ENCODE data around the gene INPP5A.

INPP5A gene

DNA sequence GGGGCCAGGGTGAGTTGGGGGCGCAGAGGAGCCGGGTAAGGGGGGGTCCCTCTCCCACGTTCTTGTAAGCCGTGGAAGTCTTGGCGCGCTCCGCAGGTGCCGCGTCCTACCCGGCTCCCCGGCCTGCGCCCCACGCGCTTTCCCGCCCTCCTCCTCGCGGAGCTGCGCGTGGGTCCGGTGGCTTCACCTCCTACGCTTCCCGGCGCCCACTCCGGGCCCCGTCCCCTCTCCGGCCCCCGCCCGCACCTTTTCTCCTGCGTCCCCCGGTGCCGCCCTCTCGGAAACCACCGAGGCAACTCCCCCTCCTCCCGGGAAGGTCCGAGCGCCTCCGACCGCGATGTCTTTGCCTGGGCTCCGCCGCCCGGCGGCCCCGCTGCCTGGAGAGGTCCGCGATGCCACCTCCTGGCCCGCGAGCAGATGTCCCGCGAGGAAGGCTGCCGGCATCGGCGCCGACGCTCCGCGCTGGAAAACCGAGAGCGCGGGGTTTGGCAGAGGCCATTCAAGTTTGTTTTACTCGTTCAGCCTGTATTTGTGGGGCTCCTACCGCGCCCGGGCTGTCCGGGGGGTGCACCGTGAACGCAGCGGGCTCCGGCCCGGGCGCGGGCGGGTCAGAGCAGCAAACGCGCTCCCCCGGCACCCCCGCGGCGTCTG lies 250.7 kb downstream of the INPP5A start:
- no CpG with 5 or more reads among the region's 79 CpGs for WGBS (ENCODE audit: extremely low coverage, insufficient coverage, low lambda C conversion rate)
- H3K27me3 ChIP-seq (ENCODE audit: insufficient read depth, low read length, poor library complexity): peaks cover 58% of the 10 kb centered on the region
- DNase-seq: peak; percentile 41

GRCh38 chr10:132788831-132789219 lies 251.2 kb downstream of the INPP5A start:
- no peaks in the 10 kb centered on the region for H3K79me2 ChIP-seq (ENCODE audit: control insufficient read depth, insufficient read depth, low read length)
- no peak overlapping the region for H2AK5ac ChIP-seq (ENCODE audit: low read length)
- H3K56ac ChIP-seq (ENCODE audit: low read length): no peak overlapping the region
- no peak overlapping the region for H3K9ac ChIP-seq (ENCODE audit: low read length)
- H3K27me3 ChIP-seq (ENCODE audit: insufficient read depth, low read length, poor library complexity): peaks cover 53% of the 10 kb centered on the region
- no peak overlapping the region for H2BK15ac ChIP-seq (replicated peaks; ENCODE audit: low read depth)
- no peak overlapping the region for H2BK5ac ChIP-seq (ENCODE audit: low read length)
- H3K36me3 ChIP-seq (ENCODE audit: control insufficient read depth, insufficient read depth, low read length): no peaks in the 10 kb centered on the region
- no peak overlapping the region for H2BK120ac ChIP-seq (ENCODE audit: low read depth, low read length)
- no peaks in the 10 kb centered on the region for H3K79me1 ChIP-seq (ENCODE audit: low read length)
- WGBS (ENCODE audit: extremely low coverage, insufficient coverage, low lambda C conversion rate): no CpG with 5 or more reads among the region's 30 CpGs
- H3K4me3 ChIP-seq (ENCODE audit: low read length): no peak overlapping the region
- DNase-seq: peak; percentile 36
- no peak overlapping the region for H3K4me2 ChIP-seq (ENCODE audit: low read length)
- H3K27ac ChIP-seq (ENCODE audit: low read depth, low read length): no peak overlapping the region
- no peak overlapping the region for H3K18ac ChIP-seq (ENCODE audit: low read length)
- no peak overlapping the region for H3K4ac ChIP-seq (ENCODE audit: low read depth, low read length)
- H4K8ac ChIP-seq (ENCODE audit: low read depth, low read length): no peak overlapping the region
- H4K5ac ChIP-seq (ENCODE audit: low read length): no peak overlapping the region
- no peaks in the 10 kb centered on the region for H3K4me1 ChIP-seq (ENCODE audit: control insufficient read depth, low read depth, low read length)
- no peak overlapping the region for H3K23ac ChIP-seq (ENCODE audit: low read length)

More for the DNA sequence above, 250.7 kb downstream of the INPP5A start:
- no peaks in the 10 kb centered on the region for H3K4me1 ChIP-seq (ENCODE audit: control insufficient read depth, low read depth, low read length)
- no peak overlapping the region for H2BK5ac ChIP-seq (ENCODE audit: low read length)
- H2BK120ac ChIP-seq (ENCODE audit: low read depth, low read length): no peak overlapping the region
- H3K4ac ChIP-seq (ENCODE audit: low read depth, low read length): no peak overlapping the region
- H2BK15ac ChIP-seq (replicated peaks; ENCODE audit: low read depth): no peak overlapping the region
- no peaks in the 10 kb centered on the region for H3K79me2 ChIP-seq (ENCODE audit: control insufficient read depth, insufficient read depth, low read length)
- H3K4me2 ChIP-seq (ENCODE audit: low read length): no peak overlapping the region
- H3K36me3 ChIP-seq (ENCODE audit: control insufficient read depth, insufficient read depth, low read length): no peaks in the 10 kb centered on the region
- H3K4me3 ChIP-seq (ENCODE audit: low read length): no peak overlapping the region
- no peaks in the 10 kb centered on the region for H3K79me1 ChIP-seq (ENCODE audit: low read length)
- H2AK5ac ChIP-seq (ENCODE audit: low read length): no peak overlapping the region
- no peak overlapping the region for H4K8ac ChIP-seq (ENCODE audit: low read depth, low read length)
- no peak overlapping the region for H3K56ac ChIP-seq (ENCODE audit: low read length)
- no peak overlapping the region for H3K23ac ChIP-seq (ENCODE audit: low read length)
- no peak overlapping the region for H4K5ac ChIP-seq (ENCODE audit: low read length)
- H3K27ac ChIP-seq (ENCODE audit: low read depth, low read length): no peak overlapping the region
- H3K9ac ChIP-seq (ENCODE audit: low read length): no peak overlapping the region
- no peak overlapping the region for H3K18ac ChIP-seq (ENCODE audit: low read length)

DNA sequence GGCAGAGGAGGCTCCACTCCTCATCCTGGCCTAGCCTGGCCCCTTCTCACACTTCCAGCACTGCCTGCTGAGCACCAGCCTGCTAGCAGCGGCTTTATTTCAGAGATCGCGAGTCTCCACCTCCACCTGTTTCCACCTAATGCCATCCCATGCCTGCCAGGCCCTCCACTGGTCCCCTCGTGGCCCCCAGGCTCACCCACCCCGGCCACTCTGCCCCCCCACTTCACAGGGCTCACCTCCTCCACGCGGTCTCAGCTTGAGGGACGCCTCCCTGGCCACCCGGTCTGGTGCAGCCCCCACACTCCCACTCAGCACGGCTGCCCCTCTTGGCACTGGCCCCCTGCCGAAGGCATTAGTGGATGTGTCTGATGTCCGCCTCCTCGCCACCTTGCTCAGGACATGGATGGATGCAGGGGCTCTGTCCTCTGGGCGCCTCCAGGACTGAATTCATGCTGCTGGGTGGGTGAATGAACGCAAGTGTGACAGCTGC lies 252.1 kb downstream of the INPP5A start:
- H2AK5ac ChIP-seq (ENCODE audit: low read length): no peak overlapping the region
- H3K4me2 ChIP-seq (ENCODE audit: low read length): no peak overlapping the region
- no peak overlapping the region for H3K9ac ChIP-seq (ENCODE audit: low read length)
- H3K4ac ChIP-seq (ENCODE audit: low read depth, low read length): no peak overlapping the region
- no peak overlapping the region for H3K18ac ChIP-seq (ENCODE audit: low read length)
- H4K8ac ChIP-seq (ENCODE audit: low read depth, low read length): no peak overlapping the region
- H4K5ac ChIP-seq (ENCODE audit: low read length): no peak overlapping the region
- no peak overlapping the region for H2BK5ac ChIP-seq (ENCODE audit: low read length)
- no peak overlapping the region for H3K56ac ChIP-seq (ENCODE audit: low read length)
- H3K4me1 ChIP-seq (ENCODE audit: control insufficient read depth, low read depth, low read length): no peaks in the 10 kb centered on the region
- no peak overlapping the region for H2BK120ac ChIP-seq (ENCODE audit: low read depth, low read length)
- no peaks in the 10 kb centered on the region for H3K36me3 ChIP-seq (ENCODE audit: control insufficient read depth, insufficient read depth, low read length)
- H3K79me1 ChIP-seq (ENCODE audit: low read length): no peaks in the 10 kb centered on the region
- no peak for DNase-seq
- H3K79me2 ChIP-seq (ENCODE audit: control insufficient read depth, insufficient read depth, low read length): no peaks in the 10 kb centered on the region
- H2BK15ac ChIP-seq (replicated peaks; ENCODE audit: low read depth): no peak overlapping the region
- no peak overlapping the region for H3K4me3 ChIP-seq (ENCODE audit: low read length)
- H3K23ac ChIP-seq (ENCODE audit: low read length): no peak overlapping the region
- WGBS (ENCODE audit: extremely low coverage, insufficient coverage, low lambda C conversion rate): no CpG with 5 or more reads among the region's 15 CpGs
- no peak overlapping the region for H3K27ac ChIP-seq (ENCODE audit: low read depth, low read length)
- peaks cover 44% of the 10 kb centered on the region for H3K27me3 ChIP-seq (ENCODE audit: insufficient read depth, low read length, poor library complexity)

DNA sequence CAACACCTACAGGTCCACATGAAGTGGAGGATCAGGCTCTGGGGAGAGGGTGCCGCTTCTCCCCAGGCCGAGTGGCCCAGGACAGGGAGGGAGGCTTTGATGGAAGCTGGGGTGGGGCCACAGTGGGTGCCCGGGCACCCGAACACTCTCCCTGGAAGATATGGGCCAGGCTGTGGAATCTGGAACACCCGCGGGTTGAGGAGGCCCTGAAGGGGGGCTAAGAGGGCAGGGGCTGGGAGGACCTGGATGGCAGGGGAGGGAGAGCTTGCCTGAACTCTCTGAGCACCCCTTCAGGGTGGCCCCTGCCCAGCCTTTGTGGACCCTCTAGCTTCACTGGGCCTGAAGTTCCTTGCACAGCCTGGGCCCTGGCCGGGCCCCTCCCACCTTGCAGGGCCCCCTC lies 252.9 kb downstream of the INPP5A start:
- no peaks in the 10 kb centered on the region for H3K4me1 ChIP-seq (ENCODE audit: control insufficient read depth, low read depth, low read length)
- H3K27me3 ChIP-seq (ENCODE audit: insufficient read depth, low read length, poor library complexity): peaks cover 39% of the 10 kb centered on the region
- H4K5ac ChIP-seq (ENCODE audit: low read length): no peak overlapping the region
- no peak overlapping the region for H3K23ac ChIP-seq (ENCODE audit: low read length)
- no peaks in the 10 kb centered on the region for H3K79me2 ChIP-seq (ENCODE audit: control insufficient read depth, insufficient read depth, low read length)
- H2BK120ac ChIP-seq (ENCODE audit: low read depth, low read length): no peak overlapping the region
- no peak overlapping the region for H3K56ac ChIP-seq (ENCODE audit: low read length)
- H3K9ac ChIP-seq (ENCODE audit: low read length): no peak overlapping the region
- H2BK5ac ChIP-seq (ENCODE audit: low read length): no peak overlapping the region
- H3K79me1 ChIP-seq (ENCODE audit: low read length): no peaks in the 10 kb centered on the region
- H4K8ac ChIP-seq (ENCODE audit: low read depth, low read length): no peak overlapping the region
- DNase-seq: no peak
- no CpG with 5 or more reads among the region's 7 CpGs for WGBS (ENCODE audit: extremely low coverage, insufficient coverage, low lambda C conversion rate)
- no peak overlapping the region for H2BK15ac ChIP-seq (replicated peaks; ENCODE audit: low read depth)
- H2AK5ac ChIP-seq (ENCODE audit: low read length): no peak overlapping the region
- no peak overlapping the region for H3K4me2 ChIP-seq (ENCODE audit: low read length)
- no peak overlapping the region for H3K18ac ChIP-seq (ENCODE audit: low read length)
- no peaks in the 10 kb centered on the region for H3K36me3 ChIP-seq (ENCODE audit: control insufficient read depth, insufficient read depth, low read length)
- no peak overlapping the region for H3K27ac ChIP-seq (ENCODE audit: low read depth, low read length)
- no peak overlapping the region for H3K4ac ChIP-seq (ENCODE audit: low read depth, low read length)
- no peak overlapping the region for H3K4me3 ChIP-seq (ENCODE audit: low read length)

GRCh38 chr10:132790934-132791829 lies 253.6 kb downstream of the INPP5A start:
- no peak for DNase-seq
- no peak overlapping the region for H2AK5ac ChIP-seq (ENCODE audit: low read length)
- H3K27me3 ChIP-seq (ENCODE audit: insufficient read depth, low read length, poor library complexity): peaks cover 36% of the 10 kb centered on the region
- no peaks in the 10 kb centered on the region for H3K4me1 ChIP-seq (ENCODE audit: control insufficient read depth, low read depth, low read length)
- no peak overlapping the region for H3K9ac ChIP-seq (ENCODE audit: low read length)
- no peaks in the 10 kb centered on the region for H3K79me1 ChIP-seq (ENCODE audit: low read length)
- no peak overlapping the region for H3K4ac ChIP-seq (ENCODE audit: low read depth, low read length)
- no peaks in the 10 kb centered on the region for H3K79me2 ChIP-seq (ENCODE audit: control insufficient read depth, insufficient read depth, low read length)
- H3K36me3 ChIP-seq (ENCODE audit: control insufficient read depth, insufficient read depth, low read length): no peaks in the 10 kb centered on the region
- no CpG with 5 or more reads among the region's 31 CpGs for WGBS (ENCODE audit: extremely low coverage, insufficient coverage, low lambda C conversion rate)
- H3K18ac ChIP-seq (ENCODE audit: low read length): no peak overlapping the region
- H3K4me2 ChIP-seq (ENCODE audit: low read length): no peak overlapping the region
- no peak overlapping the region for H4K5ac ChIP-seq (ENCODE audit: low read length)
- H2BK5ac ChIP-seq (ENCODE audit: low read length): no peak overlapping the region
- H3K56ac ChIP-seq (ENCODE audit: low read length): no peak overlapping the region
- H3K23ac ChIP-seq (ENCODE audit: low read length): peak overlapping the region; percentile 80
- H2BK120ac ChIP-seq (ENCODE audit: low read depth, low read length): no peak overlapping the region
- no peak overlapping the region for H4K8ac ChIP-seq (ENCODE audit: low read depth, low read length)
- H3K4me3 ChIP-seq (ENCODE audit: low read length): no peak overlapping the region
- no peak overlapping the region for H2BK15ac ChIP-seq (replicated peaks; ENCODE audit: low read depth)
- no peak overlapping the region for H3K27ac ChIP-seq (ENCODE audit: low read depth, low read length)

Data from mesendoderm (in vitro differentiated cells).